DOHH2 (cell line): ENCODE results near the gene CAMKMT.

Source experiments
- CTCF ChIP-seq: fragments of 200-600 bp; sonication (generic); IDR thresholded peaks from one replicate; pipeline ENCODE4 v1.5.1; 2014; ENCODE audit warnings: antibody characterized with exemption, mild to moderate bottlenecking, low read depth, low read length; ENCODE audit not compliant: poor library complexity, severe bottlenecking
- EZH2phosphoT487 ChIP-seq: fragments of 200-600 bp; sonication (generic); IDR thresholded peaks from 2 replicates; pipeline ENCODE4 v1.6.1; 2017; ENCODE audit warnings: borderline replicate concordance, mild to moderate bottlenecking, antibody characterized with exemption, low read length, moderate library complexity, mixed read lengths

GRCh38 chr2:44448860-44449527 lies 87.2 kb downstream of the CAMKMT start:
- no peak for TF ChIP-seq CTCF
- no peak for TF ChIP-seq EZH2phosphoT487
